OCI-LY7 (cell line): ENCODE measurements around the gene ACCS. TPM values are rescaled to one million over a fixed set of nuclear protein-coding genes. Genes with fewer than 3 reads are reported as not detected.

Experiments
- BruUV-seq: library from RNA; stranded (reverse); fragments of 400-500 nt; replicated peaks from 2 replicates; lab custom pipeline; 2021; lab: Mats Ljungman, UMichigan
- CTCF ChIA-PET: fragments of 300-600 bp; sonication (Branson Sonifier 250); formaldehyde crosslinking; loops from one replicate; lab custom pipeline; 2022; ENCODE audit warnings: antibody characterized with exemption; ENCODE audit not compliant: unreplicated experiment; lab: Charles Lee
- POLR2A ChIA-PET: fragments of 300-600 bp; sonication (Branson Sonifier 250); formaldehyde crosslinking; loops from one replicate; lab custom pipeline; 2022; ENCODE audit warnings: antibody characterized with exemption; lab: Charles Lee
- DNase-seq: peaks from one replicate; pipeline ENCODE4 v3.0.0-alpha.2; 2015; ENCODE audit warnings: low spot score
- H2AFZ ChIP-seq: fragments of 200-600 bp; sonication (generic), shearing (Covaris generic); 2 replicates; pipeline ENCODE4 v1.6.1; 2014; ENCODE audit warnings: mild to moderate bottlenecking, antibody characterized with exemption, low read length, moderate library complexity
- H3K27ac ChIP-seq: fragments of 200-600 bp; sonication (generic); 2 replicates; pipeline ENCODE4 v1.5.1; 2014; ENCODE audit warnings: mixed run types, low read depth, mild to moderate bottlenecking, moderate library complexity, low read length, inconsistent platforms; ENCODE audit not compliant: poor library complexity, severe bottlenecking
- H3K36me3 ChIP-seq: fragments of 200-600 bp; sonication (generic); 2 replicates; pipeline ENCODE4 v1.6.1; 2014; ENCODE audit warnings: mild to moderate bottlenecking, antibody characterized with exemption, low read length, moderate library complexity, mixed read lengths; ENCODE audit not compliant: insufficient read depth
- H3K4me1 ChIP-seq: fragments of 200-600 bp; sonication (generic); 2 replicates; pipeline ENCODE4 v1.5.1; 2014; ENCODE audit warnings: mild to moderate bottlenecking, low read length; ENCODE audit not compliant: insufficient read depth, poor library complexity, severe bottlenecking
- H3K4me2 ChIP-seq: fragments of 200-600 bp; sonication (generic); 2 replicates; pipeline ENCODE4 v1.6.1; 2014; ENCODE audit warnings: mild to moderate bottlenecking, low read length
- H3K4me3 ChIP-seq: fragments of 200-600 bp; sonication (generic); 2 replicates; pipeline ENCODE4 v1.5.1; 2014; ENCODE audit warnings: mild to moderate bottlenecking, low read depth, low read length; ENCODE audit not compliant: poor library complexity, severe bottlenecking
- H3K79me2 ChIP-seq: fragments of 200-600 bp; sonication (generic); 2 replicates; pipeline ENCODE4 v1.6.1; 2016; ENCODE audit warnings: low read depth, mild to moderate bottlenecking, low read length, moderate library complexity, mixed read lengths; ENCODE audit not compliant: insufficient read depth
- H3K9me2 ChIP-seq: fragments of 200-600 bp; sonication (generic); 2 replicates; pipeline ENCODE4 v1.6.1; 2016; ENCODE audit warnings: mild to moderate bottlenecking, low read length, mixed read lengths; ENCODE audit not compliant: insufficient read depth
- H3K9me3 ChIP-seq: fragments of 200-600 bp; sonication (generic); 2 replicates; pipeline ENCODE4 v1.6.1; 2014; ENCODE audit warnings: mild to moderate bottlenecking, mixed run types, low read length, mixed read lengths
- H4K20me1 ChIP-seq: fragments of 200-600 bp; sonication (generic); 2 replicates; pipeline ENCODE4 v1.6.1; 2014; ENCODE audit warnings: mild to moderate bottlenecking, antibody characterized with exemption, low read length, moderate library complexity, mixed read lengths; ENCODE audit not compliant: insufficient read depth
- CTCF ChIP-seq: fragments of 200-600 bp; sonication (generic); conservative IDR thresholded peaks from 2 replicates; pipeline ENCODE4 v1.5.1; 2014; ENCODE audit warnings: mild to moderate bottlenecking, antibody characterized with exemption, low read length, moderate library complexity, mixed read lengths
- EZH2phosphoT487 ChIP-seq: fragments of 200-600 bp; sonication (generic); IDR thresholded peaks from 2 replicates; pipeline ENCODE4 v1.6.1; 2018; ENCODE audit warnings: low read depth, borderline replicate concordance, mild to moderate bottlenecking, mixed run types, antibody characterized with exemption, low read length, moderate library complexity, mixed read lengths
- intact Hi-C: fragments of 100-400 bp; cut with micrococcal nuclease; formaldehyde crosslinking; loops from one replicate; pipeline ENCODE4 v1.10.0; 2022; ENCODE audit not compliant: unreplicated experiment
- total RNA-seq, 2 experiments: library from RNA; depleted of rRNA in 1 of 2; stranded (reverse); fragments of >200 nt in 1 of 2; shearing (Covaris generic) in 1 of 2; gene quantifications; 2 replicates each; pipeline ENCODE4 v1.2.3, GENCODE V29; 2014 to 2022

The ACCS gene
- total RNA-seq, 2 experiments from 2014 or later = not detected

GRCh38 chr11:44128729-44129128 lies 62.7 kb downstream of the ACCS start:
- ChIA-PET POLR2A (interaction anchor here (0.6 kb wide), 1 partner anchor 27 kb away, joined by 3 read pairs; no protein-coding TSS in a partner anchor), CTCF (no interaction called here)
- H3K27ac ChIP-seq = no peak overlapping the region
- H3K9me3 ChIP-seq = no peaks in the 10 kb centered on the region
- H4K20me1 ChIP-seq = no peaks in the 10 kb centered on the region
- no peak for DNase-seq
- no TSS peak for BruUV-seq
- H3K36me3 ChIP-seq = peaks cover 60% of the 10 kb centered on the region; the same call in 1 of the 2 replicates
- no peak overlapping the region for H2AFZ ChIP-seq
- H3K79me2 ChIP-seq = no peaks in the 10 kb centered on the region
- no peak overlapping the region for H3K4me2 ChIP-seq
- TF ChIP-seq CTCF = no peak
- no peak for TF ChIP-seq EZH2phosphoT487
- no peaks in the 10 kb centered on the region for H3K4me1 ChIP-seq
- H3K9me2 ChIP-seq = no peaks in the 10 kb centered on the region
- intact Hi-C loops = no loop called here
- no peak overlapping the region for H3K4me3 ChIP-seq

- CTCF ChIA-PET = no interaction called here
- Histone ChIP-seq H2AFZ (no peak overlapping the region), H4K20me1 (no peaks in the 10 kb centered on the region), H3K4me3 (no peak overlapping the region), H3K4me2 (no peak overlapping the region), H3K9me3 (no peaks in the 10 kb centered on the region), H3K9me2 (no peaks in the 10 kb centered on the region), H3K36me3 (peaks cover 48% of the 10 kb centered on the region; the same call in 1 of the 2 replicates), H3K27ac (no peak overlapping the region), H3K79me2 (no peaks in the 10 kb centered on the region), H3K4me1 (no peaks in the 10 kb centered on the region)
- no TSS peak for BruUV-seq
- no peak for TF ChIP-seq CTCF
- no peak for TF ChIP-seq EZH2phosphoT487
- POLR2A ChIA-PET = no interaction called here
- intact Hi-C loops = no loop called here
- DNase-seq = no peak
Observed at GRCh38 chr11:44130751-44131150, 64.7 kb downstream of the ACCS start.

GRCh38 chr11:44133335-44133946 lies 67.4 kb downstream of the ACCS start:
- H3K4me3 ChIP-seq = no peak overlapping the region
- POLR2A ChIA-PET = interaction anchor here (1.2 kb wide), 1 partner anchor 75 kb away, joined by 3 read pairs; no protein-coding TSS in a partner anchor
- H3K79me2 ChIP-seq = no peaks in the 10 kb centered on the region
- peaks cover 22% of the 10 kb centered on the region; the same call in 1 of the 2 replicates for H3K36me3 ChIP-seq
- CTCF ChIA-PET = no interaction called here
- intact Hi-C loops = no loop called here
- TF ChIP-seq CTCF = peak; percentile 80
- no peak for TF ChIP-seq EZH2phosphoT487
- no peaks in the 10 kb centered on the region for H3K9me2 ChIP-seq
- BruUV-seq = no TSS peak
- no peaks in the 10 kb centered on the region for H3K4me1 ChIP-seq
- H3K27ac ChIP-seq = no peak overlapping the region
- H2AFZ ChIP-seq = no peak overlapping the region
- peak; percentile 18 for DNase-seq
- H3K9me3 ChIP-seq = no peaks in the 10 kb centered on the region
- no peak overlapping the region for H3K4me2 ChIP-seq
- no peaks in the 10 kb centered on the region for H4K20me1 ChIP-seq
